ENCODE data around the gene REXO1. TPM values are rescaled to one million over a fixed set of nuclear protein-coding genes. Genes with fewer than 3 reads are reported as not detected.

REXO1 gene
- total and polyA plus RNA-seq, 9 of the 15 experiments (the other 6 are each of a cell fraction or from before 2014, with no cell fraction given) = 0.04 to 63.3 (median 15.8) TPM

DNA sequence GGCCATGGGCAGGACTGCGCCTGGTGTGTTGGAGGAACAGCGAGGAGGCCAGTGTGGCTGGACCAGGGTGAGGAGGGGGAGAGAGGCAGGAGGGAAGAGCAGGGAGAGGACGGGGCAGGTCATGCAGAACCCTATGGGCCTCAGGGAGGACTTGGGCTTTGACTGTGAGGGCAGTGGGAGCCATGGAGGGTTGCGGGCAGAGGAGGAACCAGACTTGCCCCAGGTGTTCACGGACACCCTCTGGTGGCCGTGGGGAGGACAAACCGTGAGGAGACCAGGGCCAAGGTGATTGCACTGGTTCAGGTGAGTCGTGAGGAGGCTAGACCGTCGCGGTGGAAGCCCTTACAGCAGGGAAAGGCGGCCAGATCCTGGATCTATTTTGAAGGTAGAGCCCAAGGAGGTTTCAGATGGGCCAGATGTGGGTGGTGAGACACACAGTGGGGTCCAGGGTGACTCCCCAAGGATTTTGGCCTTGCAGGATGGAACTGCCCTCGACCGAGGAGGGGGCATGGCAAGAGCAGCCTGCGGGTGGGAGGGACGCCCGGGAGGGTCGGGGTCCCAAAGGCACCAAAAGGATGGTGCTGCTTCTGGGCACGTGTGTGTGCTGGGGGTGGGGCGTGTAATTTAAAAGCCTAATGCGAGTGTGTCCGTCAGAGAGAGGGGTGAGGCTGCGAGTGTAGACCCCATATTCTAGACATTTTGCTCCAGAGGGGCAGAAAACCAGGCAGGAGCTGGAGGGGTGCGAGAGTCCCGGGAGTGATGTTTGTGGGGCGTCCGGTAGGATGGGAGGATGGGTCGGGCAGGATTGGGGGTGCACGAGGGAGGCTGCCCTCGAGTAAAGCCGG, 2.7 kb upstream of the REXO1 start (continued):
- TF ChIP-seq BACH1 (tag; IDR thresholded peaks at IDR 0.05) (no peak), TCF7L2 (IDR thresholded peaks at IDR 0.05; ENCODE audit: low read depth, low read length) (no peak), SMARCA5 (IDR thresholded peaks at IDR 0.05) (peak; percentile 68; the same call in 1 of the 2 replicates), ZNF436 (CRISPR knock-in tag; IDR thresholded peaks at IDR 0.05) (no peak), ZBTB7A (IDR thresholded peaks at IDR 0.05; ENCODE audit: borderline replicate concordance, control insufficient read depth, low read depth, low read length) (no peak), HDGF (IDR thresholded peaks at IDR 0.05) (peak; percentile 68; the same call in 1 of the 2 replicates), NR1H2 (CRISPR knock-in tag; IDR thresholded peaks at IDR 0.05) (no peak), CBX1 (IDR thresholded peaks at IDR 0.05; ENCODE audit: low read depth) (peak; percentile 20; the same call in 1 of the 2 replicates), KDM1A (IDR thresholded peaks at IDR 0.05) (peak in 1 of 2 experiments; percentile 87; a peak in 2 of 4 replicates), PTBP1 (IDR thresholded peaks at IDR 0.05; ENCODE audit: low read depth, low read length) (peak; percentile 80; the same call in 1 of the 2 replicates), ELF4 (CRISPR knock-in tag; IDR thresholded peaks at IDR 0.05) (no peak), SRSF3 (IDR thresholded peaks at IDR 0.05; ENCODE audit: insufficient read depth, low read length) (no peak)
- TF ChIP-seq, protein P1, sequence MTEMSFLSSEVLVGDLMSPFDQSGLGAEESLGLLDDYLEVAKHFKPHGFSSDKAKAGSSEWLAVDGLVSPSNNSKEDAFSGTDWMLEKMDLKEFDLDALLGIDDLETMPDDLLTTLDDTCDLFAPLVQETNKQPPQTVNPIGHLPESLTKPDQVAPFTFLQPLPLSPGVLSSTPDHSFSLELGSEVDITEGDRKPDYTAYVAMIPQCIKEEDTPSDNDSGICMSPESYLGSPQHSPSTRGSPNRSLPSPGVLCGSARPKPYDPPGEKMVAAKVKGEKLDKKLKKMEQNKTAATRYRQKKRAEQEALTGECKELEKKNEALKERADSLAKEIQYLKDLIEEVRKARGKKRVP (CRISPR knock-in tag; IDR thresholded peaks at IDR 0.05) = no peak
- TF ChIP-seq, protein P2, sequence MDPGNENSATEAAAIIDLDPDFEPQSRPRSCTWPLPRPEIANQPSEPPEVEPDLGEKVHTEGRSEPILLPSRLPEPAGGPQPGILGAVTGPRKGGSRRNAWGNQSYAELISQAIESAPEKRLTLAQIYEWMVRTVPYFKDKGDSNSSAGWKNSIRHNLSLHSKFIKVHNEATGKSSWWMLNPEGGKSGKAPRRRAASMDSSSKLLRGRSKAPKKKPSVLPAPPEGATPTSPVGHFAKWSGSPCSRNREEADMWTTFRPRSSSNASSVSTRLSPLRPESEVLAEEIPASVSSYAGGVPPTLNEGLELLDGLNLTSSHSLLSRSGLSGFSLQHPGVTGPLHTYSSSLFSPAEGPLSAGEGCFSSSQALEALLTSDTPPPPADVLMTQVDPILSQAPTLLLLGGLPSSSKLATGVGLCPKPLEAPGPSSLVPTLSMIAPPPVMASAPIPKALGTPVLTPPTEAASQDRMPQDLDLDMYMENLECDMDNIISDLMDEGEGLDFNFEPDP (CRISPR knock-in tag; IDR thresholded peaks at IDR 0.05) = no peak
- TF ChIP-seq, protein P3, sequence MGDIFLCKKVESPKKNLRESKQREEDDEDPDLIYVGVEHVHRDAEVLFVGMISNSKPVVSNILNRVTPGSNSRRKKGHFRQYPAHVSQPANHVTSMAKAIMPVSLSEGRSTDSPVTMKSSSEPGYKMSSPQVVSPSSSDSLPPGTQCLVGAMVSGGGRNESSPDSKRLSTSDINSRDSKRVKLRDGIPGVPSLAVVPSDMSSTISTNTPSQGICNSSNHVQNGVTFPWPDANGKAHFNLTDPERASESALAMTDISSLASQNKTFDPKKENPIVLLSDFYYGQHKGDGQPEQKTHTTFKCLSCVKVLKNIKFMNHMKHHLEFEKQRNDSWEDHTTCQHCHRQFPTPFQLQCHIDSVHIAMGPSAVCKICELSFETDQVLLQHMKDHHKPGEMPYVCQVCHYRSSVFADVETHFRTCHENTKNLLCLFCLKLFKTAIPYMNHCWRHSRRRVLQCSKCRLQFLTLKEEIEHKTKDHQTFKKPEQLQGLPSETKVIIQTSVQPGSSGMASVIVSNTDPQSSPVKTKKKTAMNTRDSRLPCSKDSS (IDR thresholded peaks at IDR 0.05; ENCODE audit: low read depth, partially characterized antibody) = no peak
- TF ChIP-seq, protein P4, sequence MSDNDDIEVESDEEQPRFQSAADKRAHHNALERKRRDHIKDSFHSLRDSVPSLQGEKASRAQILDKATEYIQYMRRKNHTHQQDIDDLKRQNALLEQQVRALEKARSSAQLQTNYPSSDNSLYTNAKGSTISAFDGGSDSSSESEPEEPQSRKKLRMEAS (CRISPR knock-in tag; IDR thresholded peaks at IDR 0.05) = no peak; the same call in 1 of the 2 replicates
- TF ChIP-seq, protein P5, sequence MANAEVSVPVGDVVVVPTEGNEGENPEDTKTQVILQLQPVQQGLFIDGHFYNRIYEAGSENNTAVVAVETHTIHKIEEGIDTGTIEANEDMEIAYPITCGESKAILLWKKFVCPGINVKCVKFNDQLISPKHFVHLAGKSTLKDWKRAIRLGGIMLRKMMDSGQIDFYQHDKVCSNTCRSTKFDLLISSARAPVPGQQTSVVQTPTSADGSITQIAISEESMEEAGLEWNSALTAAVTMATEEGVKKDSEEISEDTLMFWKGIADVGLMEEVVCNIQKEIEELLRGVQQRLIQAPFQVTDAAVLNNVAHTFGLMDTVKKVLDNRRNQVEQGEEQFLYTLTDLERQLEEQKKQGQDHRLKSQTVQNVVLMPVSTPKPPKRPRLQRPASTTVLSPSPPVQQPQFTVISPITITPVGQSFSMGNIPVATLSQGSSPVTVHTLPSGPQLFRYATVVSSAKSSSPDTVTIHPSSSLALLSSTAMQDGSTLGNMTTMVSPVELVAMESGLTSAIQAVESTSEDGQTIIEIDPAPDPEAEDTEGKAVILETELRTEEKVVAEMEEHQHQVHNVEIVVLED (CRISPR knock-in tag; IDR thresholded peaks at IDR 0.05) = no peak
- TF ChIP-seq, protein P6, sequence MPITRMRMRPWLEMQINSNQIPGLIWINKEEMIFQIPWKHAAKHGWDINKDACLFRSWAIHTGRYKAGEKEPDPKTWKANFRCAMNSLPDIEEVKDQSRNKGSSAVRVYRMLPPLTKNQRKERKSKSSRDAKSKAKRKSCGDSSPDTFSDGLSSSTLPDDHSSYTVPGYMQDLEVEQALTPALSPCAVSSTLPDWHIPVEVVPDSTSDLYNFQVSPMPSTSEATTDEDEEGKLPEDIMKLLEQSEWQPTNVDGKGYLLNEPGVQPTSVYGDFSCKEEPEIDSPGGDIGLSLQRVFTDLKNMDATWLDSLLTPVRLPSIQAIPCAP (CRISPR knock-in tag; IDR thresholded peaks at IDR 0.05; ENCODE audit: borderline replicate concordance) = no peak
- TF ChIP-seq, protein P7, sequence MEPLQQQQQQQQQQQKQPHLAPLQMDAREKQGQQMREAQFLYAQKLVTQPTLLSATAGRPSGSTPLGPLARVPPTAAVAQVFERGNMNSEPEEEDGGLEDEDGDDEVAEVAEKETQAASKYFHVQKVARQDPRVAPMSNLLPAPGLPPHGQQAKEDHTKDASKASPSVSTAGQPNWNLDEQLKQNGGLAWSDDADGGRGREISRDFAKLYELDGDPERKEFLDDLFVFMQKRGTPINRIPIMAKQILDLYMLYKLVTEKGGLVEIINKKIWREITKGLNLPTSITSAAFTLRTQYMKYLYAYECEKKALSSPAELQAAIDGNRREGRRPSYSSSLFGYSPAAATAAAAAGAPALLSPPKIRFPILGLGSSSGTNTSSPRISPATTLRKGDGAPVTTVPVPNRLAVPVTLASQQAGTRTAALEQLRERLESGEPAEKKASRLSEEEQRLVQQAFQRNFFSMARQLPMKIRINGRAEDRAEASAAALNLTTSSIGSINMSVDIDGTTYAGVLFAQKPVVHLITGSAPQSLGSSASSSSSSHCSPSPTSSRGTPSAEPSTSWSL (CRISPR knock-in tag; IDR thresholded peaks at IDR 0.05; ENCODE audit: borderline replicate concordance) = no peak

All from K562 (cell line).